Esophagus muscularis mucosa (tissue), 4 donors: ENCODE measurements around the gene SLC35G4. TPM values are rescaled to one million over a fixed set of nuclear protein-coding genes. Genes with fewer than 3 reads are reported as not detected.
"Not testable (repeated sequence)": the region's sequence is repeated elsewhere in the genome, so short reads cannot be mapped to it uniquely, and the experiment has no call there.

Experiments used
- DNase-seq: peaks from one replicate; pipeline ENCODE4 v3.0.0-alpha.2; 2017; ENCODE audit errors: extremely low spot score
- H3K27ac ChIP-seq, 4 donors: fragments of 200-600 bp; sonication (generic); replicated peaks in 1 of 4; 1 replicate in 3 of 4; 2 replicates in 1 of 4; pipeline ENCODE4 v1.5.1; 2016 to 2019; ENCODE audit warnings: mild to moderate bottlenecking in 1 of 4
- H3K27me3 ChIP-seq, 4 donors: fragments of 200-600 bp; sonication (generic); one replicate each; pipeline versions ENCODE4 v1.5.1 to v1.6.0; 2016 to 2019
- H3K36me3 ChIP-seq, 4 donors: fragments of 200-600 bp; sonication (generic); one replicate each; pipeline ENCODE4 v1.5.1; 2016 to 2019
- H3K4me1 ChIP-seq, 4 donors: fragments of 200-600 bp; sonication (generic); one replicate each; pipeline ENCODE4 v1.5.1; 2016 to 2019
- H3K4me3 ChIP-seq, 4 donors: fragments of 200-600 bp; sonication (generic); 1 replicate in 2 of 4; 2 replicates in 2 of 4; pipeline ENCODE4 v1.5.1; 2016 to 2019; ENCODE audit warnings: mild to moderate bottlenecking in 4 of 4, moderate library complexity in 1 of 4
- H3K9me3 ChIP-seq, 4 donors: fragments of 200-600 bp; sonication (generic); 1 replicate in 3 of 4; 2 replicates in 1 of 4; pipeline ENCODE4 v1.5.1; 2016 to 2019
- EP300 ChIP-seq: sonication (generic); formaldehyde crosslinking; IDR thresholded peaks from one replicate; pipeline ENCODE4 v1.6.1; 2017; ENCODE audit warnings: antibody characterized with exemption
- POLR2A ChIP-seq: fragments of 450-650 bp; IDR thresholded peaks from one replicate; pipeline ENCODE4 v1.6.1; 2017; ENCODE audit warnings: antibody characterized with exemption, moderate library complexity, mild to moderate bottlenecking, low read depth
- POLR2AphosphoS5 ChIP-seq, 2 donors: sonication (generic); formaldehyde crosslinking; IDR thresholded peaks; one replicate each; pipeline ENCODE4 v1.6.1; 2017; ENCODE audit warnings: antibody characterized with exemption in 2 of 2
- WGBS: methylation state at CpG from one replicate; pipeline ENCODE4 v1.1.5; 2018; 5-methylcytosine and 5-hydroxymethylcytosine counted together
- intact Hi-C: fragments of 100-400 bp; cut with DNase I; formaldehyde crosslinking; loops from one replicate; pipeline ENCODE4 v1.15.1; 2023
- total RNA-seq, 4 donors: library from RNA; depleted of rRNA; stranded (reverse); fragments of >200 nt; gene quantifications; one replicate each; pipeline versions ENCODE4 v1.1.0 to v1.2.1, GENCODE V29; 2016
- TF ChIP-seq, protein P1 (sequence below), 3 experiments: fragments of 200-600 bp in 2 of 3; fragments of 450-650 bp in 1 of 3; sonication (generic) in 2 of 3; IDR thresholded peaks; one replicate each; pipeline ENCODE4 v1.5.1; 2017 to 2019; ENCODE audit warnings: antibody characterized with exemption in 3 of 3, mild to moderate bottlenecking in 2 of 3, moderate library complexity in 1 of 3

Gene SLC35G4
- total RNA-seq, 4 donors from 2014 or later: not detected

DNA sequence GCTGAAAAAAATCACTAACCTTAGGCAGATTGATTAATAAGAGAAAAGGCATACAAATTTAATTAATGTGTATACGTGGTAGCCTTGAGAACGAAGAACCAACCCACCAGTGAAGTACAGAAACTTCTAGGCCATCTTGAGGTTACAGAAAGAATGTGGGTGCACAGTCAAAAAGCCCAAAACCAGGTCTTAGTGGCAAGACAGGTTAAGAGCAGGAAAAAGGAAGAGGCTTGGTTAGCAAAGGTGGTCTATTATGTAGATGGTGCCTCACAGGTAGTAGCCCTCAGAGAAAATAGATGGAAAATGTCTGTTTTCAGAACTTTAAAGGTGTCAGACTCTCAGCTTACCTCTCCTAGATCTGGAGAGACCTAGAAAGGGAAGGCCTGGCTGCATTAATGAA is 22.0 kb upstream of the SLC35G4 start:
- intact Hi-C loops: no loop called here

DNA sequence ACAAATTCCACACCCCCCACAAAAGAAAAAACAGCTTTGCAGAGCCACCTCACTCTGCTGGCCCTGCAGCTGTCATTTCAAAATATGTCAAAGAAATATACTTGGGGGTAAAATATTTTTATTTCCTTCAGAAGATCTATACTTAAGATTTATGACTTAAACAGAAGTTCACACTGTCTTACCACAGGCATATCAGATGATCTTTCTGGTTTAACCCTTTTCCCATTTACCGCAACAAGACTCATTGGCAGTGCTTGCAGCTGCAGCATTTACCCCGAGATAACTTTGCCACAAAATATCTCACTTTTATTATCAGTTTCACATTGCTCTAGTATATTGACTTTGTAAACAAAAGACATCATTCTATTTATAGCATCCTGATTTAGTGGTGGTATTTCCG is 21.6 kb upstream of the SLC35G4 start:
- no peaks in the 10 kb centered on the region for H3K9me3 ChIP-seq
- H3K27ac ChIP-seq: no peak overlapping the region
- H3K36me3 ChIP-seq: no peaks in the 10 kb centered on the region
- TF ChIP-seq, protein P1, sequence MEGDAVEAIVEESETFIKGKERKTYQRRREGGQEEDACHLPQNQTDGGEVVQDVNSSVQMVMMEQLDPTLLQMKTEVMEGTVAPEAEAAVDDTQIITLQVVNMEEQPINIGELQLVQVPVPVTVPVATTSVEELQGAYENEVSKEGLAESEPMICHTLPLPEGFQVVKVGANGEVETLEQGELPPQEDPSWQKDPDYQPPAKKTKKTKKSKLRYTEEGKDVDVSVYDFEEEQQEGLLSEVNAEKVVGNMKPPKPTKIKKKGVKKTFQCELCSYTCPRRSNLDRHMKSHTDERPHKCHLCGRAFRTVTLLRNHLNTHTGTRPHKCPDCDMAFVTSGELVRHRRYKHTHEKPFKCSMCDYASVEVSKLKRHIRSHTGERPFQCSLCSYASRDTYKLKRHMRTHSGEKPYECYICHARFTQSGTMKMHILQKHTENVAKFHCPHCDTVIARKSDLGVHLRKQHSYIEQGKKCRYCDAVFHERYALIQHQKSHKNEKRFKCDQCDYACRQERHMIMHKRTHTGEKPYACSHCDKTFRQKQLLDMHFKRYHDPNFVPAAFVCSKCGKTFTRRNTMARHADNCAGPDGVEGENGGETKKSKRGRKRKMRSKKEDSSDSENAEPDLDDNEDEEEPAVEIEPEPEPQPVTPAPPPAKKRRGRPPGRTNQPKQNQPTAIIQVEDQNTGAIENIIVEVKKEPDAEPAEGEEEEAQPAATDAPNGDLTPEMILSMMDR (IDR thresholded peaks at IDR 0.05): no peak
- no peak for TF ChIP-seq EP300
- TF ChIP-seq POLR2AphosphoS5 (IDR thresholded peaks at IDR 0.05): no peak
- TF ChIP-seq POLR2A: no peak
- 64% methylated on average over 3 of the region's 3 CpGs for WGBS
- peak; percentile 29 for DNase-seq
- intact Hi-C loops: no loop called here
- H3K4me3 ChIP-seq: no peak overlapping the region
- H3K4me1 ChIP-seq: no peaks in the 10 kb centered on the region
- peaks cover 0 to 5% (median 0%) of the 10 kb centered on the region in 4 donors for H3K27me3 ChIP-seq

More for the DNA sequence above, 22.0 kb upstream of the SLC35G4 start:
- no peaks in the 10 kb centered on the region for H3K4me1 ChIP-seq
- TF ChIP-seq, protein P1 (IDR thresholded peaks at IDR 0.05): no peak
- TF ChIP-seq EP300 (no peak), POLR2AphosphoS5 (IDR thresholded peaks at IDR 0.05) (no peak), POLR2A (no peak)
- H3K27me3 ChIP-seq: peaks cover 0 to 4% (median 0%) of the 10 kb centered on the region in 4 donors
- H3K4me3 ChIP-seq: no peak overlapping the region
- H3K27ac ChIP-seq: no peak overlapping the region
- H3K36me3 ChIP-seq: no peaks in the 10 kb centered on the region
- DNase-seq: peak; percentile 7
- WGBS: 82% methylated on average over 2 of the region's 2 CpGs
- H3K9me3 ChIP-seq: no peaks in the 10 kb centered on the region

DNA sequence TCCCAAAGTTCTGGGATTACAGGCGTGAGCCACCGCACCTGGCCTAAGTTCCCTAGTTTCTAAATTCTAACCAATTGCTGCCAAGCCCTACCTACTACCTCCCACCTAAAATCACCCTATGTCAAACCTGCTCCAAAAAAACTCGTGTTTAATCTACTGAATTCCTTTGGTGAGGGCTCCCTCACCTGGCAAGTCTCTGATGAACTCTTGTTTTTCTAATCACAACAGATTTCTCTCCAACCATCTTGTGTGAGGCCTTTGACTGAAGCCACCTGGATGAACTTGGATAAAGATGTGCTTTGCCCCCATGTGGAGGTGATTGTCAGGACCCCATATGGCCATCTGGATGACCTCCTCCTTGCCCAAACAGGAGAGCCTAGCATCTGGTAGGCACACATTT is 17.4 kb upstream of the SLC35G4 start:
- Histone ChIP-seq H3K27ac (no peak overlapping the region), H3K9me3 (no peaks in the 10 kb centered on the region), H3K4me1 (no peaks in the 10 kb centered on the region), H3K27me3 (peaks cover 0 to 10% (median 0%) of the 10 kb centered on the region in 4 donors), H3K4me3 (no peak overlapping the region), H3K36me3 (no peaks in the 10 kb centered on the region)
- intact Hi-C loops: no loop called here
- 86% methylated on average over 3 of the region's 3 CpGs for WGBS
- DNase-seq: peak; percentile 77
- TF ChIP-seq POLR2AphosphoS5 (IDR thresholded peaks at IDR 0.05): no peak
- no peak for TF ChIP-seq POLR2A
- TF ChIP-seq, protein P1 (IDR thresholded peaks at IDR 0.05): no peak
- no peak for TF ChIP-seq EP300

DNA sequence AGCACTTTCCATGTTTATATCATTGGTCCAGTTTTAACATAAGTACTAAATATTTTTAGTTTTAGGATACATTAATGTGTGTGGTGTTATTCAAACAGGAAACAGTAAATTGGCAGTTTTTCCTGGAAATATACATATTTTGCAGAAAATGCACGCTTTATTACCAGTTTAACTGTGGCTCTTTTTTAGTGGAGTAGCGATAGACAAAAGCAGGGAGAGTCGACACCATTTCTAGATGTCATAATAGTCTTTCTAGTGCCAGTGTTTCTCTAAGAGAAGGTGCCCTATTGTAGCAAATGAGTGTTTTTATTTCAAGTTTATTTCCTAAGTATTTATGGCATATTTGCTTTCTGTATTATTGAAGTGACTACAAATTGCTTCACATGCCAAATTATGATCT is 9.1 kb upstream of the SLC35G4 start:
- H3K27ac ChIP-seq: no peak overlapping the region
- no peak for DNase-seq
- no peaks in the 10 kb centered on the region for H3K36me3 ChIP-seq
- TF ChIP-seq POLR2AphosphoS5 (IDR thresholded peaks at IDR 0.05): no peak
- TF ChIP-seq EP300: no peak
- TF ChIP-seq, protein P1 (IDR thresholded peaks at IDR 0.05): no peak
- no peak for TF ChIP-seq POLR2A
- H3K4me1 ChIP-seq: no peaks in the 10 kb centered on the region
- H3K4me3 ChIP-seq: no peak overlapping the region
- no peaks in the 10 kb centered on the region for H3K27me3 ChIP-seq
- intact Hi-C loops: no loop called here
- WGBS: 72% methylated on average over 3 of the region's 3 CpGs
- peaks cover 0 to 13% (median 0%) of the 10 kb centered on the region in 4 donors for H3K9me3 ChIP-seq

DNA sequence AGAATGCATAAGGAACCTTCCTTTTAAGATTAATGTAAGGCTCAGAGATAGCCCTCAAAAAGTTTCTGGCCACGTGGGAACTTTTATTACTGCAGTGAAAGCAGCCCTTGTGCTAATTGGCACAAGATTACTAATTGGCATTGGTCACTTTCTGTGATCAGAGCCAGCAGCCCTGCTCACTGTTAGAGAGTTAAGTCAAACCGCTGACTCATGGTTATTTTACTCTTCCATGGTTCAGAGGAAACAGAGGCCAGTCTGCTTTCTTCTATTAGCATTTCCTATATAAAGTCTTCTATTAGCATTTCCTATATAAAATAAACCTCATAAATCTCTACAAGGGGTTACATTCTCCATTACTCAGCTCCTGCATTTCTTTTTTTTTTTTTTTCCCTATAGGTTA is 1.5 kb upstream of the SLC35G4 start:
- TF ChIP-seq, protein P1 (IDR thresholded peaks at IDR 0.05): no peak
- TF ChIP-seq POLR2A (no peak), POLR2AphosphoS5 (IDR thresholded peaks at IDR 0.05) (no peak), EP300 (no peak)
- intact Hi-C loops: no loop called here

DNA sequence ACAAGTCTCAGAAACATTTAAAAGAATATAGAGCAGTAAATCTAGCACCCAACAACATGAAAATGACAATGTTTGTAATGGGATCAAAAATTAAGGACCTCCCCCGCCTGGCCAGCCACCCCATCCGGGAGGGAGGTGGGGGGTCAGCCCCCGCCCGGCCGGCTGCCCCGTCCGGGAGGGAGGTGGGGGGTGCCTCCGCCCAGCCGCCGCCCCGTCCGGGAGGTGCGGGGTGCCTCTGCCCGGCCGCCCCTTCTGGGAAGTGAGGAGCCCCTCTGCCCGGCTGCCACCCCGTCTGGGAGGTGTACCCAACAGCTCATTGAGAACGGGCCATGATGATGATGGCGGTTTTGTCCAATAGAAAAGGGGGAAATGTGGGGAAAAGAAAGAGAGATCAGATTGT is 778 bp upstream of the SLC35G4 start:
- H3K36me3 ChIP-seq, H3K27me3 ChIP-seq, H3K27ac ChIP-seq, H3K4me3 ChIP-seq, intact Hi-C loops, H3K4me1 ChIP-seq, H3K9me3 ChIP-seq, DNase-seq: not testable (repeated sequence)
- WGBS: 82% methylated on average over 19 of the region's 19 CpGs

More for the DNA sequence above, 1.5 kb upstream of the SLC35G4 start:
- Histone ChIP-seq H3K27me3 (no peaks in the 10 kb centered on the region), H3K27ac (no peak overlapping the region), H3K4me3 (no peak overlapping the region), H3K9me3 (no peaks in the 10 kb centered on the region), H3K36me3 (no peaks in the 10 kb centered on the region), H3K4me1 (no peaks in the 10 kb centered on the region)
- no peak for DNase-seq
- WGBS: 31% methylated on average over 2 of the region's 2 CpGs

DNA sequence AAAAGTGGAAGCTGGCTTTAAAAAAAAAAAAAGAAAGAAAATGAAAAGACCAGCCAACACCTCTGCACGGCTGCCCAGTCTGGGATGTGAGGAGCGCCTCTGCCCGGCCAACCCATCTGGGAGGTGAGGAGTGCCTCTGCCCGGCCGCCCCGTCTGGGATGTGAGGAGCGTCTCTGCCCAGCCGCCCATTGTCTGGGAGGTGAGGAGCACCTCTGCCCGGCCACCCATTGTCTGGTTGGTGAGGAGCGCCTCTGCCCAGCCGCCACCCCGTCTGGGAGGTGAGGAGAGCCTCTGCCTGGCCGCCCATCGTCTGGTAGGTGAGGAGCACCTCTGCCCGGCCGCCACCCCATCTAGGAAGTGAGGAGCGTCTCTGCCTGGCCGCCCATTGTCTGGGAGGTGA is 3.7 kb downstream of the SLC35G4 start:
- H3K4me1 ChIP-seq, H3K27ac ChIP-seq, DNase-seq, H3K9me3 ChIP-seq, H3K4me3 ChIP-seq, H3K27me3 ChIP-seq, intact Hi-C loops, H3K36me3 ChIP-seq: not testable (repeated sequence)
- WGBS: 88% methylated on average over 14 of the region's 18 CpGs
